ENCODE results near the gene FILIP1.

DNA sequence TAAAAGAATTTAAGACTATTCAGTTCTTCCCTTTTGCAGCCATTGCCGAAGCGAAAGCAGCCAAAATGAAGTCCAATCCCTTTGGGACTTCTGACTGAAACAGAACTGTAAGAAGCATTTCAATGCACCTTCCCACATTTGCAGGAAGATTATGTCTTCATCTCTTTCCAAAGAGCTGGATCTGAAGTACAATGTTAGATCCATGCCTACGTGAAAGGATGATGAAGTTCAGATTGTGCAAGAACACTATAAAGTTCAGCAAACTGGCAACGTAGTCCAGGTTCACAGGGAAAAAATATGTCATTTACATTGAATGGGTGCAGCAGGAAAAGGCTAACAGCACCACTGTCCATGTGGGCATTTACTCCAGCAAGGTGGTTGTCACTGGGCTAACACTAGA lies 6.0 kb upstream of the FILIP1 start:
- TF ChIP-seq POLR2AphosphoS5 (IDR thresholded peaks at IDR 0.05) (no peak), POLR2A (IDR thresholded peaks at IDR 0.05) (no peak), EP300 (IDR thresholded peaks at IDR 0.05) (no peak)
- TF ChIP-seq, protein P1, sequence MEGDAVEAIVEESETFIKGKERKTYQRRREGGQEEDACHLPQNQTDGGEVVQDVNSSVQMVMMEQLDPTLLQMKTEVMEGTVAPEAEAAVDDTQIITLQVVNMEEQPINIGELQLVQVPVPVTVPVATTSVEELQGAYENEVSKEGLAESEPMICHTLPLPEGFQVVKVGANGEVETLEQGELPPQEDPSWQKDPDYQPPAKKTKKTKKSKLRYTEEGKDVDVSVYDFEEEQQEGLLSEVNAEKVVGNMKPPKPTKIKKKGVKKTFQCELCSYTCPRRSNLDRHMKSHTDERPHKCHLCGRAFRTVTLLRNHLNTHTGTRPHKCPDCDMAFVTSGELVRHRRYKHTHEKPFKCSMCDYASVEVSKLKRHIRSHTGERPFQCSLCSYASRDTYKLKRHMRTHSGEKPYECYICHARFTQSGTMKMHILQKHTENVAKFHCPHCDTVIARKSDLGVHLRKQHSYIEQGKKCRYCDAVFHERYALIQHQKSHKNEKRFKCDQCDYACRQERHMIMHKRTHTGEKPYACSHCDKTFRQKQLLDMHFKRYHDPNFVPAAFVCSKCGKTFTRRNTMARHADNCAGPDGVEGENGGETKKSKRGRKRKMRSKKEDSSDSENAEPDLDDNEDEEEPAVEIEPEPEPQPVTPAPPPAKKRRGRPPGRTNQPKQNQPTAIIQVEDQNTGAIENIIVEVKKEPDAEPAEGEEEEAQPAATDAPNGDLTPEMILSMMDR (IDR thresholded peaks at IDR 0.05), result no peak

All from stomach (tissue), 4 donors.